ENCODE results near the gene HNF4A.
"Not testable (repeated sequence)": the region's sequence is repeated elsewhere in the genome, so short reads cannot be mapped to it uniquely, and the experiment has no call there.

HNF4A gene

GRCh38 chr20:44472283-44472682 is 116.8 kb downstream of the HNF4A start:
- H3K4me3 Mint-ChIP-seq; H3K27me3 Mint-ChIP-seq (ENCODE audit: low read depth); H3K9me3 Mint-ChIP-seq; H3K36me3 Mint-ChIP-seq (ENCODE audit: low read depth); H3K27ac Mint-ChIP-seq; DNase-seq (ENCODE audit: low spot score): not testable (repeated sequence)
- H3K4me1 Mint-ChIP-seq (ENCODE audit: low read depth) = peaks cover 19% of the 10 kb centered on the region

- no peak for DNase-seq (ENCODE audit: low spot score)
- H3K4me3 Mint-ChIP-seq = peak overlapping the region; percentile 94
- no peaks in the 10 kb centered on the region for H3K36me3 Mint-ChIP-seq (ENCODE audit: low read depth)
- H3K27ac Mint-ChIP-seq = peak overlapping the region; percentile 97
- no peaks in the 10 kb centered on the region for H3K27me3 Mint-ChIP-seq (ENCODE audit: low read depth)
- H3K4me1 Mint-ChIP-seq (ENCODE audit: low read depth) = peaks cover 19% of the 10 kb centered on the region
- no peaks in the 10 kb centered on the region for H3K9me3 Mint-ChIP-seq
Measured at GRCh38 chr20:44475372-44475693, 119.8 kb downstream of the HNF4A start.

GRCh38 chr20:44475694-44476560 is 120.4 kb downstream of the HNF4A start, which contains the start of gene TTPAL:
Gene TTPAL (plus strand): TSS chr20:44475874. CDS start chr20:44480000, 4,126 bp downstream.
- DNase-seq (ENCODE audit: low spot score) = peak; percentile 92
- no peaks in the 10 kb centered on the region for H3K9me3 Mint-ChIP-seq

GRCh38 chr20:44477151-44477550 is 121.7 kb downstream of the HNF4A start:
- DNase-seq (ENCODE audit: low spot score) = no peak
- no peaks in the 10 kb centered on the region for H3K9me3 Mint-ChIP-seq
- peaks cover 8% of the 10 kb centered on the region for H3K36me3 Mint-ChIP-seq (ENCODE audit: low read depth)
- H3K27ac Mint-ChIP-seq = no peak overlapping the region
- H3K4me3 Mint-ChIP-seq = peak overlapping the region; percentile 94
- peaks cover 19% of the 10 kb centered on the region for H3K4me1 Mint-ChIP-seq (ENCODE audit: low read depth)
- H3K27me3 Mint-ChIP-seq (ENCODE audit: low read depth) = no peaks in the 10 kb centered on the region

More at GRCh38 chr20:44475694-44476560, 120.4 kb downstream of the HNF4A start, which contains the start of gene TTPAL:
- Mint-ChIP-seq H3K27me3 (ENCODE audit: low read depth) (no peaks in the 10 kb centered on the region), H3K36me3 (ENCODE audit: low read depth) (no peaks in the 10 kb centered on the region), H3K27ac (peak within 1 kb of the TSS; percentile 97), H3K4me1 (ENCODE audit: low read depth) (peaks cover 19% of the 10 kb centered on the region), H3K4me3 (peak within 1 kb of the TSS; percentile 94)

GRCh38 chr20:44478206-44478605 is 122.7 kb downstream of the HNF4A start:
- Mint-ChIP-seq H3K36me3 (ENCODE audit: low read depth) (peaks cover 9% of the 10 kb centered on the region), H3K4me3 (no peak overlapping the region), H3K4me1 (ENCODE audit: low read depth) (peaks cover 19% of the 10 kb centered on the region), H3K27ac (no peak overlapping the region), H3K27me3 (ENCODE audit: low read depth) (no peaks in the 10 kb centered on the region), H3K9me3 (no peaks in the 10 kb centered on the region)
- no peak for DNase-seq (ENCODE audit: low spot score)

GRCh38 chr20:44479643-44480042 is 124.1 kb downstream of the HNF4A start:
- H3K36me3 Mint-ChIP-seq (ENCODE audit: low read depth) = peaks cover 18% of the 10 kb centered on the region
- no peaks in the 10 kb centered on the region for H3K9me3 Mint-ChIP-seq
- H3K27ac Mint-ChIP-seq = no peak overlapping the region
- no peaks in the 10 kb centered on the region for H3K27me3 Mint-ChIP-seq (ENCODE audit: low read depth)
- no peak for DNase-seq (ENCODE audit: low spot score)
- H3K4me1 Mint-ChIP-seq (ENCODE audit: low read depth) = peaks cover 19% of the 10 kb centered on the region
- no peak overlapping the region for H3K4me3 Mint-ChIP-seq

- H3K27me3 Mint-ChIP-seq (ENCODE audit: low read depth) = no peaks in the 10 kb centered on the region
- no peaks in the 10 kb centered on the region for H3K9me3 Mint-ChIP-seq
- H3K4me3 Mint-ChIP-seq = no peak overlapping the region
- peaks cover 17% of the 10 kb centered on the region for H3K4me1 Mint-ChIP-seq (ENCODE audit: low read depth)
- H3K27ac Mint-ChIP-seq = no peak overlapping the region
- peaks cover 20% of the 10 kb centered on the region for H3K36me3 Mint-ChIP-seq (ENCODE audit: low read depth)
- DNase-seq (ENCODE audit: low spot score) = no peak
Measured at GRCh38 chr20:44480097-44480496, 124.6 kb downstream of the HNF4A start.

- Mint-ChIP-seq H3K9me3 (no peaks in the 10 kb centered on the region), H3K4me3 (no peak overlapping the region), H3K27me3 (ENCODE audit: low read depth) (no peaks in the 10 kb centered on the region), H3K36me3 (ENCODE audit: low read depth) (peaks cover 28% of the 10 kb centered on the region), H3K27ac (no peak overlapping the region), H3K4me1 (ENCODE audit: low read depth) (peaks cover 4% of the 10 kb centered on the region)
- no peak for DNase-seq (ENCODE audit: low spot score)
Measured at GRCh38 chr20:44481719-44482416, 126.4 kb downstream of the HNF4A start.

GRCh38 chr20:44483112-44483511 is 127.6 kb downstream of the HNF4A start:
- Mint-ChIP-seq H3K4me1 (ENCODE audit: low read depth) (no peaks in the 10 kb centered on the region), H3K36me3 (ENCODE audit: low read depth) (peaks cover 30% of the 10 kb centered on the region), H3K27ac (no peak overlapping the region)

More at GRCh38 chr20:44483112-44483511, 127.6 kb downstream of the HNF4A start:
- Mint-ChIP-seq H3K9me3 (no peaks in the 10 kb centered on the region), H3K4me3 (no peak overlapping the region), H3K27me3 (ENCODE audit: low read depth) (no peaks in the 10 kb centered on the region)
- no peak for DNase-seq (ENCODE audit: low spot score)
